HG03064 (cell line): ENCODE results near the gene UBAP1.
A peak's percentile ranks its signal among the peaks of the same experiment; 100 is the strongest.
"Not testable (repeated sequence)": the region's sequence is repeated elsewhere in the genome, so short reads cannot be mapped to it uniquely, and the experiment has no call there.

Source experiments
- ATAC-seq: cut with Tn5 transposase; IDR thresholded peaks from one replicate; pipeline ENCODE4 v1.9.1; 2021; ENCODE audit warnings: low read depth; ENCODE audit not compliant: unreplicated experiment

The UBAP1 gene

DNA sequence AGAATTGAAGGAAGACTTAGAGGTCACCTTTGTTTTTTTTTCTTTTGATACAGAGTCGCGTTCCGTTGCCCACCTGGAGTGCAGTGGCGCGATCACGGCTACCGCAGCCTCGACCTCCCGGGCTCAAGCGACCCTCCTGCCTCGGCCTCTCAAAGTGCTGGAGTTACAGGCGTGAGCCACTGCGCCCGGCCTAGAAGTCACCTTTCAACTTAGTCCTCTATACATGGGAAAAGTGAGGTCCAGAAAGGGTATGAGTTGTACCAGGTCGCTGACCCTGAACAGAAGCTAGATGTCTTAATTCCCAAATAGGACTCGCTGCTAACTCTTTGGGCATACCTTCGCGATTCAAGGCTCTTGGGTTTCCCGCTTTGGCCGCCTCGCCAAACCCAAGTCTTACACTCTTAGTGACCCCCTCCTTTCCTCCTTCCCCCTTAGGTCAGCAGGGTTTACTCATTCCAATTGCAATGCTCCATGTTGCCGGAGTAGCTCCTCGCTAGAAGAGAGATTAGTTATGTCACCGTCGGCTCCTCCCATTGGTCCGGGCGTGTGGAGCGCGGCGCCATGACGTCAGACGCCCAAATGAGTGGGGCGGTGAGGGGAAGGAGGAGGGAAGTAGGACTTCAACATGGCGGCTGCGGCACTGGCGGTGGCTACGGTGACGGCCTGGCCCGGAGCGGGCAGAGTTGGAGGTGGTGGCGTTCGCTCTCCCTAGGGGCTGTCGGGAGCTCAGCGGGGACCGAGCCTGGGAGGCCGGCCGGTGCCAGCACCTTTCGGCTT is at the start of gene UBAP1:
UBAP1 (plus strand) TSS at position 608 of the 777 bp plus-strand sequence. CDS start 41,872 bp downstream, outside the sequence.
- peak; percentile 99 for ATAC-seq

DNA sequence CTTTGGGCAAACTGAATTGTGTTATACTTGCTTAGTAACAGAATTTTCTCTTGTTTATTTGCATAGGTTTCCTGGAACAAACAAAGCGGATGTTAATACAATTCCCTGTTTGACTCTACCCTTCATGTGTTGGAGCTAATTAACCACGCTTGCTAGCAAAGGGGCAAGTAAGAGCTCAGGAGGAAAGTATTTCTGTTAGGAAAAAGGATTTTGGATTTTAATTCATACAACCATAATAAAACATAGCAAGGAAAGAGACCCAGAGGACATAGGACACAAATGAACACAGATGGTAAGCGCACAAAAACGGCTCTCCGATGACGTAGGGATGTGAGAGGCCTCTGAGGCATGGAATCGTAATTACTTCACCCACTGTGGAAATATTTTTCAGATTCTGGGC is 47.3 kb upstream of the UBAP1 start:
- ATAC-seq, result no peak

DNA sequence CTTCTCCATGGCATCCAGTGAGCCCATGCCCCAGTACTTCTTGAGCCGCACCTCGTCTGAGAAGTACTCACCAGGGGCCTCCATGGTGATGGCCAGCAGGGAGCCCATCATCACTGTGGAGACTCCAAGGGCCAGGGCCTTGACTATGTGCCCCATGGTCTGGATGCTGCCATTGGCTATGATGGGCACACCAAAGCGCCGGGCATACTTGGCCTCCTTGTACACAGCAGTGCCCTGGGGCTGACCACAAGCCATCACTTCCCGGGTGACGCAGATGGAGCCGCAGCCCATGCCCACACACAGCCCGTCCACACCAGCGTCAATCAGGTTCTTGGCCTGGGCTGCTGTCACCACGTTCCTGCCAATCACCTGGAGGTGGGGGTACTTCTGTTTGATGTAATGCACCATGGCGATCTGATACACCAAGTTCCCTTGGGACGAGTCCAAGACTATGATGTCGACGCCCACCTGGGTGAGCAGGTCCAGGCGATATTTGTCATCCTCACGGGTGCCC is 45.4 kb upstream of the UBAP1 start:
- no peak for ATAC-seq

DNA sequence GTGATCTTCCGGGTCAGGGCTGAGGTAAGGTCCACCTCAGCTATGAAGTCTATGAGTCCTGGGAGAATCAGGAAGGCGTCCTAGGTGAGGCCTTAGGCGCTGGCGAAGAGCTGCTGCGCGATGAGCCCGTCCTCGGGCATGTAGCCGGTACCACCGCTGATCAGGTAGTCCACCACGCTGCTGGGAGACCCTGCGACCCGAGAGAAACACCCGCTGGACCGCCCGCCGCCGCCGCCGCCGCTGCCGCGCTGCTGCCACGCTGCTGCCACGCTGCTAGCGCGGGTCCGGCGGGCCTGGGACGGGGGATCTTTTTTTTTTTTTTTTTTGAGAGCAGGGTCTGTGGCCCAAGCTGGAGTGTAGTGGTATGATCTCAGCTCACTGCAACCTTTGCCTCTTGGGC is 44.3 kb upstream of the UBAP1 start:
- no peak for ATAC-seq

DNA sequence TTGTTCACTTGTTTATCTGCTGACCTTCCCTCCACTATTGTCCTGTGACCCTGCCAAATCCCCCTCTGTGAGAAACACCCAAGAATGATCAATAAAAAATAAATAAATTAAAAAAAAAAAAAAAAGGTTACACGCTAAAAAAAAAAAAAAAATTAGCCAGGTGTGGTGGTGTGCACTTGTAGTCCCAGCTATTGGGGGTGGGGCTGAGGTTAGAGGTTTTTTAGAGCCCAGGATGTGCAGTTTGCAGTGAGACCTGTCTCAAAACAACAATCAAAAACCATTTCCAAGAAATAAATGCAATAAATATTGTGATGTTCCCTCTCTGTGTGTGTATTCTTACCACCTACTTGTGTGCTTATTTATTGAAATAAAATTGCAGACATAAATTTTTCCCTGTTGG is 40.2 kb upstream of the UBAP1 start:
- ATAC-seq, result not testable (repeated sequence)

DNA sequence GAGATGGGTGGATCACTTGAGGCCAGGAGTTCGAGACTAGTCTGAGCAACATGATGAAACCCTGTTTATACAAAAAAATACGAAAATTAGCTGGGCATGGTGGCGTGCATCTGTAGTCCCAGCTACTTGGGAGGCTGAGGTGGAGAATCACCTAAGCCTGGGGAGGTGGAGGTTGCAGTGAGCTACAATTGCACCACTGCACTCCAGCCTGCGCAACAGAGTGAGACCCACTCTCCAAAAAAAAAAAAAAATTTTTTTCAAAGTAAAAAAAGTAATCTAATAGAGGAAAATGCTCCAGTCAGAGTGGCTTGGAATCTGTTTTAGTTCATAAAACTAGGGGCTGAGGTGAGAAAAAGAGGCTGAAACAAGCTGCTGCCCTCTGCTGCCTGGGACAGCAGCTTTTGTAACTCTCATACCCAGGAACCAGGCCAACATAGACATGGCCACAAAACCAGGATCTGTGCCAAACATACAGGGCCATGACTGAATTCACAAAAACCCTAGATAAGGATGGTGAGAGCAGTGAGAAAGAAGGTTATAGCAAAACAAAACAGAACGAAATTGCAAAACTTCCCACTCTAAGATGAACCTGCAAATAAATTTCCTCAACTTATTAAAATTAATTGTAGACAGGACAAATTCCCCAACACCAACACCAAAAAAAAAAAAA is 39.2 kb upstream of the UBAP1 start:
- no peak for ATAC-seq

DNA sequence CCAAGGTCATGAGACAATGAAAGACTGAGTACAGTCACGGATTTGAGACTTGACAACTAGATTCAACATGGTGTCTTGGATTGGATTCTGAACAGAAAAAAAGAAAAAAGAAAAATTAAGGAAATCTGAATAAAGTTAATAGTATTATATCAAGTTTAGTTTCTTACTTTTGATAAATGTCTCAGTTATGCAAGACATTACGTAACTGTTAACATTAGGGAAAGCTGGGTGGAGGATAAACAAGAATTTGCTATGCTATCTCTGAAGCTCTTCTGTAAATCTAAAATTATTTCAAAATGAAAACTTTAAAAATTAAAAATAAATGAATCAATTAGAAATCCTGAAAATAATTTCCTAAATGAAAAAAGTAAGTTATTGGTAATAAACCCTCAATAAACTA is 38.0 kb upstream of the UBAP1 start:
- no peak for ATAC-seq

DNA sequence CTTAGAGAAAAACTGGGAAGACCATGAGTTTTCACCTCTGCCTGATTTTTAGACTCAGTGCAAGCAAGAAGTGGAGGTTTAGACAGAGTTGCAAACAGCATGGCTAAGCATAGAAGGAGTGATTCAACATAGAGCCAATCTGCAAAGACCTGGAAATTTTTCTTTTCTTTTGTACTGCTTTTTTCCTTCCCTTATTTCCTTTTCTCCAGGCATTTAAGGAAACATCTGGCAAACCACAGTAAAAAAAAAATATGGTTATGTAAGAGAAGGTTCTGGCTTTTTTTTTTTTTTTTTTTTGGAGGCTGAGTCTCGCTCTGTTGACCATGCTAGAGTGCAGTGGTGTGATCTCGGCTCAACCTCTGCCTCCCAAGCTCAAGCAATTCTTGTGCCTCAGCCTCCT is 35.7 kb upstream of the UBAP1 start:
- ATAC-seq, result no peak

DNA sequence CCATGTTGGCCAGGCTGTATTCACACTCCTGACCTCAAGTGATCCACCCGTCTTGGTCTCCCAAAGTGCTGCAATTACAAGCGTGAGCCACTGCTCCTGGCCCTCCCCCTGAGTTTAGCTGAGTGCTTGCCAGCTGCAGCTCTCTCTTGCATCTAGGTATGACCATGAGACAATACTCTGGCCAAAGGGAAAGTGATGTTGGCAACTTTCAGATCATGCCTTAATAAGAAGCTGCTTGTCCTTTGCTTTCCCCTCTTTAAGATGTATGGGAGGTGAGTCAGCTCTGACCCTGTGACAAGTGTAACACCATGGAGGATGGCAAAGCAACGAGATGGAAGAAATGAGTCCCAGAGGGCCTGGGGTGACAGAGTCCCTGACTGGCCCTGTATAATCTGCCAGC is 33.7 kb upstream of the UBAP1 start:
- ATAC-seq, result no peak

DNA sequence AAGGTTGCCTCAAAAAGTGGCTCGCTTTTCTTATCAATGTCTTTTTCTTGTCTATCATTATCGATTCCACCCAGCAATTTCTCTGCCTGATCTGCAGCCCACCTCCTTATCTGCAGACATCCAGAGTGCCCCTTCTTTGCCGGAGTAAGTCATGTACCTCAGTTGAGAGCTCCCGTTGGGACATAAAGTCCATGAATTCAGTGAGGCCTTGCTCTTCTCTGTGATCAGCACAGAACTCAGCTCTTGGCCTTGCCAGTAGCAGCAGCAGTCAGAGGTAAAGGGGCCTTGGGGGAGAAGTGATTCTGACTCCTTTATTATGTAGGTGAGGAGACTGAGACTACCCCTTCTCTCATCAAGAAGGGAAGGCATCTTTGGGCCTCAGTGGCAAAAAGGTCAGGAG is 27.4 kb upstream of the UBAP1 start:
- ATAC-seq, result no peak

DNA sequence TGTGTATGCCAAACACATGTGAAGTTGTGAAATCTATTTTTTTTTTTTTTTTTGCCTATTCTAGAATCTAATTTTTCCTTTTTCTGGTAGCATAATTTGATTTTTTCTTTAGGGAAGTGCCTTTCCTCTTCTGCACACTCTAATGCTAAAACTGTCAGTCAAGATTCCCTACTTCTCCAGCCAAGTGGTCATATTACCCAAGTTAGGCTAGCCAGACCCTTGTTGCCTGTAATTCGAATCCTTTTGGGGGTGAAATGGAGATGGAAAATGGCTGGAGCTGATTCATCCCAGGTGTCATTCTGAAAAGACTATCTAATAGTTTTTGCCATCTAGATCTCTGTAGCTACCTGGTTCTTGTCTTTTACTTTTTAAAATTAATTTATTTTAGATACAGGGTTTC is 24.8 kb upstream of the UBAP1 start:
- ATAC-seq, result no peak

DNA sequence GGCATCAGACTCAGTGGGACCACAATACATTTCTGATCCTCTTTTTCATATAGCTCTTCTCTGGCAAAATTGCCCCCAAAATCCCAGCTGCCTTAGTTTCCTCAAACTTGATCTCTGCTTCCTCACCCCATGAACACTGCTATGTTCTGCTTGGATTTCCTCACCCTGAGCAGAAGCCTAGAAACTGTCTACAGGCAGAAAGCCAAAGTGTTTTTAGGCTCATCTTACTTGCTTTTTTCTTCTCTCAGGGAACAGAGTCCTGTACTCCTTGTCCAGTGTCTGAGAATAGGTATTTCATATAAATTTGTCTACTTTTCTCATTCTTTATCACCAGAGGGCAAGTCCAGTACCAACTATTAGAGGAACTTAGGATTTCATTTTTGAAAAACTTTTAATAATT is 21.5 kb upstream of the UBAP1 start:
- no peak for ATAC-seq

DNA sequence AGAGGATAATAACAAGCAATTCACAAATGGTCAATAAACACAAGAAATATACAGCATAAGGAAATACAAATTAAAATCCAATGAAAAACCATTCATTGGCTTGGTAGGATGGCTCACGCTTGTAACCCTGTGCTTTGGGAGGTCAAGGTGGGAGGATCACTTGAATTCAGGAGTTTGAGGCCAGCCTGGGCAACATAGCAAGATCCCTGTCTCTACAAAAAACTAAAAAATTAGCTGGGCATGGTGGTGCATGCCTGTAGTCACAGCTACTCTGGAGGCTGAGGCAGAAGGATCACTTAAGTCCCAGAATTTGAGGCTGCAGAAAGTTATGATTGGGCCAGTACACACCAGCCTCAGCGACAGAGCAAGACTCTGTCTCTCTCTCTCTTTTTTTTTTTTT is 20.9 kb upstream of the UBAP1 start:
- ATAC-seq, result no peak

DNA sequence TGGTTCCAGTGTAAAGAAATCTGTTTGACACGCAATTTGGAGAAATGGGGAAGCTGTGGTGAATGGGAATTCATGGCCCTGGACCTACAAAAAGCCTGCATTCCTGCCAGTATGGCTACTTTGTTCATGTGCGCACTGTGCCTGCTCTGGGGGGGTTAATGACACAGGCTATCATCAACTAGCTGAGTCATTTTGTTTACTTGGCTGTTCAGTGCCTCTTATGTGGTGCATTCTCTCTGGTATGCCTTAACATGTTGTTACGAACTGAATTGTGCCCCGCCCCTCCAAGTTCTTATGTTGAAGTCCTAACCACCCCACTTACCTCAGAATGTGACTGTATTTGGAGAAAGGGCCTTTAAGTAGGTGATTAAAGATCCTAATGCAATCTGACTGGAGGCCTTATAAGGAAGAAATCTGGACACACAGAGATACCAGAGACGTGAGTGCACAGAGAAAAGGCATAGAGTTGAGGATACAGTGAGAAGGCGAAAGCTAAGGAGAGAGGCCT is 20.4 kb upstream of the UBAP1 start:
- no peak for ATAC-seq

DNA sequence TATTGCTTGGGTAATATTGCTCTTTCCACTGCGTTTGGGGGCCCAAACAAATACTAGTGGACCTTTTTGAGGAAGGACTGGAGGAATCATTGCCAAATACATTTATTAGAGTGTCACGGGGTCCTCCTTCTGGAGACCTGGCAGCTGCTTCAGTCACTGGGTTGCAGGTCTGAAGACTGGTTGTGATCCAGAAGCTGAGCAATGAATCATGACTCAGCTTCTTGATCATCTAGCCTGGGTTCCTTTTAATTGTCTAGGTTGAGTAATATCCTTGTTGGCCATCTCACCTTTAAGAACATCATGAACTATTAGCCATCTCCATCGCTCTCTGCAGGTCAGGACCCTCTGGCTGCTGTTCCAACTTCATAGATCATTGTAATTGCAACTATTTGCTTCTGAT is 15.4 kb upstream of the UBAP1 start:
- ATAC-seq, result no peak

DNA sequence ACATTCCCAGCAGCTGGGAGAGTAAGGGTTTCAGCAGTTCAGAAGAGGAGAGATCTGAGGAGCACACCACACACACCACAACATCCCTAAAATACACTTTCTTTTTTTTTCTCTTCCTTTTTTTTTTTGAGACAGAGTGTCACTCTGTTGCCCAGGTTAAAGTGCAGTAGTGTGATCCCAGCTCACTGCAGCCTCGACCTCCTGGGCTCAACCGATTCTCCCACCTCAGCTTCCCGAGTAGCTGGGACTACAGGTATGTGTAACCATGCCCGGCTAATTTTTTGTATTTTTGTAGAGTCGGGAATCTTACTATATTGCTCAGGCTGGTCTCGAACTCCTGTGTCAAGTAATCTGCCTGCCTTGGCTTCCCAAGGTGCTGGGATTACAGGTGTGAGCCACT is 9.7 kb upstream of the UBAP1 start:
- no peak for ATAC-seq

DNA sequence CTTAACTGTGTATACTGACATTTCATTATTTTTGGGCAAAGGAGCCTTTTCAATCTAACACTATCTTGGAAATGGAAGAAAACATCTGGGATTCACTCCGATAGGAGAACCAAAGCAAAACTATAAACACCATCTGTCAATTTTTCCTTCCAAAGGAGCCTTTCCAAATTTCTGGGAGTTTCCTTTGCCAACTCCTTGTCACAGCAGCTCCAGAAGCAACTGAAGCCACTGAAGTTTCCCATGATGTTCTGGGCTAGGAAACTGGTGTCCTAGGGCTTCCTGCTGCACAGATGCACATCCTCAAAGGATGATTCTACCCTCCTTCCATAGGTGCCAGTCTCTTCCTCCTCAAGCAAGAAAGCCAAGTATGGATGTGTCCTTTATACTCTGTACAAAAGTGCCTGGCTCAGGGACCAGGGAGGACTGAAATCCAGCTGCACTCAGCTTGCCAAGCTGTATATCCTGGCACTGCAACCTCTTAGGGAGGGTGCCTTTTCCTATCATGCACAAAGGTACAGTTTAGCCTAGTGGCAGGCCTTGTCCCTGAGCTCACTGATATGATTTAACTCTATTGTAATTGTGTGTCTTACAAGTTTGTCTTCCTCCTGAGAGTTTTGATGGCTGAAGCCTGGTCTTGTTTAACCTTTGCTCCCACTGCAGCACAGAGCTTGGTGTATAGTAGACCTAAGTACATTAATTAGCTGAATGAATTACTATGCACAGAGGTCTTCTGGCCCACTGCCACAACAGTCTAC is 8.4 kb upstream of the UBAP1 start:
- no peak for ATAC-seq

DNA sequence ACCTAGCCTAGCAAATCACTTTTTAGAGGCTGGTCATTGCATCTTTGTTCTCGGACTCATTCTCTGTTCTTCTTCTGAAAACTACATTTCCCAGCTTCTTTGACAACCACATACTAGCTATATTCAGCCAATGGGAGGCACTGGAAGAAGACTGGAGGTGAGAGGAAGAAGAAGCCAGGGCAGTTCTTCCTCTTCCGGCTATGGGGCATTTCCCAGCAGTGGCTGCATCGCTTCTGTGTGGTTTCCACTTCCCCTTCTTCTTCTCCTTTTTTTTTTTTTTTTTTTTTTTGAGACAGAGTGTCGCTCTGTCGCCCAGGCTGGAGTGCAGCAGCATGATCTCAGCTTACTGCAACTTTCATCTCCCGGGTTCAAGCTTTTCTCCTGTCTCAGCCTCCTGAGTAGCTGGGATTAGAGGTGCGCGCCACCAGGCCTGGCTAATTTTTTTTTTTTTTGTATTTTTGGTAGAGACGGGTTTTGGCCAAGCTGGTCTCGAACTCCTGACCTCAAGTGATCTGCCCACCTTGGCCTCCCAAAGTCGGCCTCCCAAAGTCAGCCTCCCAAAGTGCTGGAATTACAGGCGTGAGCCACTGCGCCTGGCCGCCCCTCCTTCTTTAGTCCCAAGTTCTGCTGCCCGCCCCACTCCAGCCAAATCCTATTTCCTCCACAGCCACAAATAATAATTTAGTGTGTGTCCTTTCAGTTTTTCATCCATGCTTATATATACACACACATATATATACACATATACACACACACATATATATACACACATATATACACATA is 6.9 kb upstream of the UBAP1 start:
- no peak for ATAC-seq

DNA sequence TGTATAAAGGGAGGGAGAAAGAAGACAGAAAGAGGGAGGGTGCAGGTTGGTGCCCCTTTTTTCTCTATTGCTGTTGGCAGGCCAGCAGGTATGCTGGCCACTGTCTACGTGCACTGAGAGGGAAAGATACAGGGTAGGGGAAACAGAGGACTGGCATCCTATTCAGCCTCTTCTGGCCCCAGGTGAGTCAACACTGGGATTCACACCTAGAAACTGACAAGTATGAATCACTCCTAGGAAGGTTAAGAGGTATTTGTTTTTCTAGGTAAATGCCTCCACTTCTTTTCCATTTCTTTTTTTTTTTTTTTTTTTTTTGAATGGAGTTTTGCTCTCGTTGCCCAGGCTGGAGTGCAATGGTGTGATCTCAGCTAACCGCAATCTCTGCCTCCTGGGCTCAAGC is 2.8 kb upstream of the UBAP1 start:
- no peak for ATAC-seq
